Choroid plexus epithelial cell (primary cell): ENCODE measurements around the gene DDX23.
A peak's percentile ranks its signal among the peaks of the same experiment; 100 is the strongest.

Source experiments
- DNase-seq: peaks from one replicate; pipeline ENCODE4 v3.0.0-alpha.2; 2010; ENCODE audit warnings: low read depth
- H3K4me3 ChIP-seq: 2 replicates; pipeline ENCODE4 v1.5.1; 2011; ENCODE audit warnings: low read depth, mild to moderate bottlenecking, control low read depth, low read length, moderate library complexity
- TF ChIP-seq, protein P1 (sequence below): conservative IDR thresholded peaks from 2 replicates; pipeline ENCODE4 v1.5.1; 2011; ENCODE audit warnings: low read depth, mild to moderate bottlenecking, control low read depth, inconsistent platforms, low read length, moderate library complexity

DDX23 gene

GRCh38 chr12:48851883-48852733 is at the start of gene DDX23:
Gene DDX23, minus strand, starts transcription at chr12:48852163. Its CDS starts 6,381 bp downstream, at chr12:48845782.
- DNase-seq, result peak; percentile 99
- peak within 1 kb of the TSS; percentile 97 for H3K4me3 ChIP-seq
- TF ChIP-seq, protein P1, sequence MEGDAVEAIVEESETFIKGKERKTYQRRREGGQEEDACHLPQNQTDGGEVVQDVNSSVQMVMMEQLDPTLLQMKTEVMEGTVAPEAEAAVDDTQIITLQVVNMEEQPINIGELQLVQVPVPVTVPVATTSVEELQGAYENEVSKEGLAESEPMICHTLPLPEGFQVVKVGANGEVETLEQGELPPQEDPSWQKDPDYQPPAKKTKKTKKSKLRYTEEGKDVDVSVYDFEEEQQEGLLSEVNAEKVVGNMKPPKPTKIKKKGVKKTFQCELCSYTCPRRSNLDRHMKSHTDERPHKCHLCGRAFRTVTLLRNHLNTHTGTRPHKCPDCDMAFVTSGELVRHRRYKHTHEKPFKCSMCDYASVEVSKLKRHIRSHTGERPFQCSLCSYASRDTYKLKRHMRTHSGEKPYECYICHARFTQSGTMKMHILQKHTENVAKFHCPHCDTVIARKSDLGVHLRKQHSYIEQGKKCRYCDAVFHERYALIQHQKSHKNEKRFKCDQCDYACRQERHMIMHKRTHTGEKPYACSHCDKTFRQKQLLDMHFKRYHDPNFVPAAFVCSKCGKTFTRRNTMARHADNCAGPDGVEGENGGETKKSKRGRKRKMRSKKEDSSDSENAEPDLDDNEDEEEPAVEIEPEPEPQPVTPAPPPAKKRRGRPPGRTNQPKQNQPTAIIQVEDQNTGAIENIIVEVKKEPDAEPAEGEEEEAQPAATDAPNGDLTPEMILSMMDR, result no peak

DNA sequence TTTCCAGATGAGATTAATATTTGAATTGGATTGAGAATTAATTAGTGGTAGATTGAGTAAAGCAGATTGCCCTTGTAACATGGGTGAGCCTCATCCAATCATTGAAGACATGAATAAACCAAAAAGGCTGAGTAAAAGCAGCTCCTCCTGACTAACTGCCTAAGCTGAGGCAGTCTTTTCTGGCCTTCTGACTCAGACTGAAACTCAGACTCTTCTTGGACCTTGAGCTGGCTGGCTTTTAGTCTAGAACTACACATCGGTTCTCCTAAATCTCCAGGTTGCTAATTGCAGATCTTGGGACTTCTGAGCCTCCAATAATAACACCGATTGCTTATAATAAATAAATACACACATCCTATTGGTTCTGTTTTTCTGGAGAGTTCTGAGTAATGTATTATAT is 49.3 kb upstream of the DDX23 start:
- peak; percentile 23 for DNase-seq
- no peak overlapping the region for H3K4me3 ChIP-seq
- TF ChIP-seq, protein P1, result no peak

GRCh38 chr12:48899651-48900050 is 47.7 kb upstream of the DDX23 start:
- TF ChIP-seq, protein P1, result no peak
- no peak for DNase-seq
- no peak overlapping the region for H3K4me3 ChIP-seq

GRCh38 chr12:48894271-48894670 is 42.3 kb upstream of the DDX23 start:
- TF ChIP-seq, protein P1, result no peak
- no peak for DNase-seq
- no peak overlapping the region for H3K4me3 ChIP-seq

- peak; percentile 78 for DNase-seq
- H3K4me3 ChIP-seq, result peak overlapping the region; percentile 35
- TF ChIP-seq, protein P1, result peak; percentile 93
These were observed 38.9 kb upstream of the DDX23 start for GRCh38 chr12:48890657-48891418.

DNA sequence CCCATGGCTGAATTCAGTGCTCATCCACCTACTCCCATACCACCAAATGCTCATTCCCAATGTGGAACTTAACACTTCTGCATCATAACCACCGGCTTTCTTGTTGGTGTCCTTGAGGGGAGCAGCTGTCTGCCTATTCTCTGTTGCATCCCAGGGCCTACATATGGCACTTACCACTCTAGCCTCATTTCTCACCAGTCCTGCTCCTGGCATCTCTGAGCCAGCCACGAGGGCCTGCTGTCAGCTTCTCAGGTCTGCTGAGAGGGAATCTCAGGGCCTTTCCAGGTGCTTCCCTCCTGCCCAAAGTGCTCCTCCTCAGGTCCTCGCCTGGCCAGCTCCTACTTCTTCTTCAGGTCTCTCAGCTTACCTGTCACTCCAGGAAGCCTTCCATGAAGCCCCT is 37.7 kb upstream of the DDX23 start:
- H3K4me3 ChIP-seq, result no peak overlapping the region
- TF ChIP-seq, protein P1, result no peak
- no peak for DNase-seq
